HG03097 (cell line): ENCODE data around the gene GAB2.

Source experiments
- ATAC-seq: cut with Tn5 transposase; IDR thresholded peaks from one replicate; pipeline ENCODE4 v1.9.1; 2021; ENCODE audit not compliant: unreplicated experiment, low FRiP score

Gene GAB2

DNA sequence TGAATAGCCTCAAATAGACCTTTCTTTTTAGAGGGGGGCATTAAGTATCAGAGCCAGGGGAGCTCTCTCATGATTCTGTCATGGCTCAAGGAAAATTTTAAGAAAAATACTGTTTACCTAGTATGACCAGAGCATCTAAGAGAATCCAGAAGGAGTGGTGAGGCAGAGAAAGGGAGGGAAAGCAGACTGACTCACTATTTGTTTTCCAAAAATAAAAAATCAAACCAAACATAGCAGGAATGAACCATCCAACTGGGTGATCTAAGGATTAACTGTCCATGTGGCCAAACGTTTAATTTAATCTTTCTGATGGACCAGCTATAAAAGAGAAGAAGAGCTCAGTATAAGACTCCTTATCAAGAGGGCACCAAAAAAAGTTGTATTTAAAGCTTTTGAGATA lies 70.8 kb downstream of the GAB2 start:
- no peak for ATAC-seq

DNA sequence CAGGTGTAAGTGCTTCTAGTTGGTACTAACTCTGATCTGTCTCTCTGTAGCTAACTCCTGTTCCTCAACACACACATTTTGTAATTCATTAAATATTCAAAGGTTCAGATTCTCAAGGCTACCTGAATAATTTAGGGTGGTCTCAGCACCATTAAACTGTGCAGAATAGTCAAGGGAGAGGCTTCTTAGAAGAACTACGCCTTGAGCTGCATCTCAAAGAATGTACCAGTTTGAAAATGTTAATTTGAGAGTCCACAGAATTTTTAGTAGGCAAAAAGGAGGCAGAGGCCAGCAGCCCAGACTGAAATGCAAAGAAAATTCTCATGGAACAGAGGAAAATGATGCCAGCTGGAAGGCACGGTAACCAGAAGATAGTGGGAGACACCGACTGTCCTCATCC lies 72.2 kb downstream of the GAB2 start:
- ATAC-seq, result no peak

DNA sequence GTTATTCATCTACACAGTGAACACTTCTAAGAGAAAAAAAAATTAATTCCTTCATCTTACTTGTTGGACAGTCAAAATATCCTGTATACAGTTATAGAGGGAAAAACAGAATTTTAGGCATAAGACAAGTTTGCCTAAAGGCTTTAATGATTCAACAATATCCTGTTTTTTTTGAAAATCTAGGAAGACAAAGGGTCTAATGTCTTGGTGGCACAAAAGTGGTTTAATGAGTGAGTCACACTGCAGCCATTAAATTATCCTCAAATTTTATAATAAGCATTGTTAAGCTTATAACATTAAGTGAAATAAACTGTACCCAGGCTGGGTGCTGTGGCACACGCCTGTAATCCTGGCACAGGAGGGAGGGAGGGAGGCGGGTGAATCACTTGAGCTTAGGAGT lies 72.9 kb downstream of the GAB2 start:
- ATAC-seq, result no peak

DNA sequence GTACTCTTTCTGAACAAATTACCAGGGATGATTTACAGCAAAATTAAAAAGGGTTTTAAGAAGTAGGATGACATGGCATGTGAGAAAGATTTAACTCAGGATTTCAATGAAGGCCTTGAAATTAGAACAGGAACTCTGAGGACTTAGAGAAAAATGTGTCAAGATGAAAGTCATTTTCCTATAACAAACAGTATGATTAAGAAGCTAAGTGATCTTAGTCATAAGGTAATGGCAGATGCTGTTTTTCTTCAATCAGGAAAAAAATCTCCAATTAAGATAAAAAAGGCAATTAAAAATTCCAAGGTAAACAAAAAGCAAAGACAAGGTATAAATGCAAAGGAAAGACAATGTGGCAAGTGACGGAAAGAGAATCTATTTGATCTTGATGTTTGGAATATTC lies 73.5 kb downstream of the GAB2 start:
- ATAC-seq, result no peak

DNA sequence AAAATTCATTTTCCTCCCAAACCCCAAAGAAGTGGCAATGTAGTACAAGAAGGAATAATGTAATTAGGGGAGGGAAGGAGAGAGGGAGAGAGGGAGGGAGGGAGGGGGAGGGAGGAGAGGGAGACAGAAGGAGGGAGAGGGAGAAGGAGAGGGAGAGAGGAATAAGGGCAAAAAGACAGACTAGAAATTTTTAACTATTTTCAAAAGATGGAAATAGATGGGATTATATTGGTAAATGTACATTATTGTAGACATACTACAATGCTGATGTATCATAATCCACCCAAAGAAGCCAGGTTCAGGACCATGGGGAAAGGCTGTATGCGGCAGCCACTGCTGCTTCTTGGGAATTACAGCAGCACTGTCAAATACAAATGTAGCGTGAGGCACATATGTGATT lies 74.3 kb downstream of the GAB2 start:
- ATAC-seq, result no peak

DNA sequence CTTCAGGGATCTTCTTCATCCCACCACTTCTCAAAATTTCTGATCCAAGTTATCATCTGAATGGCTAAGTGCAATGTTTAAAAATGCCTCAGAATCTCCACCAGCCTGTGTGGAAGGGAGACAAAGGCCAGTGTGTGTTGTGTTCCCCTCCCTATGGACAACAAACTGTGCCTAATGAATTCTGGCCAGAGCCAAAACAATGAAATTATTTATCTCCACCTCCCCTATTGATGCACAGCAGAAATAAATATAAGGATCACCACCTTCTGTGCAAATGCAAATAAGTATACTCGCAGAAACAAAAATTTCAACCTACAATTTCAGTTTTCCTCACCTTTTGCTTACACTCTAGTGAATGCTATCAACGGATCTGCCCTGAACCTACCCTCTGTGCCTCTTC lies 75.8 kb downstream of the GAB2 start:
- no peak for ATAC-seq

DNA sequence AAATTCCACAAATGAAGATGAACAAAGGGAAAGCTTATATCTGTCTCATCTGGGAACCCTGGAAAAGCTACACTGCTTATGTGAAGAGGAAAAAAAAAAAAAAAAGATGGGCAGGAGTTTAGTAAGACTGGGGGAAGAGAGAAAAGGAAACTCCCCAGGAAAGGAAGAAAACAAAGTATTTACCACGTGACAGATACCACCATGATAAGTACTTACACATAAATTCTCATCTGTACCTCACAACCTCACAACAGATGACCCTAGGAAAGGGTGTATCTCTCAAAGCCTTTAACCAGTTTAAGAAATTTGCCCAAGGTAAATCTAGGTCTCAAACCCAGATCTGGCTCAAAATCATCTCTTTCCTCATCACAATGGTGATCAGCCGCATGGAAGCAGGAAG lies 77.1 kb downstream of the GAB2 start:
- no peak for ATAC-seq

DNA sequence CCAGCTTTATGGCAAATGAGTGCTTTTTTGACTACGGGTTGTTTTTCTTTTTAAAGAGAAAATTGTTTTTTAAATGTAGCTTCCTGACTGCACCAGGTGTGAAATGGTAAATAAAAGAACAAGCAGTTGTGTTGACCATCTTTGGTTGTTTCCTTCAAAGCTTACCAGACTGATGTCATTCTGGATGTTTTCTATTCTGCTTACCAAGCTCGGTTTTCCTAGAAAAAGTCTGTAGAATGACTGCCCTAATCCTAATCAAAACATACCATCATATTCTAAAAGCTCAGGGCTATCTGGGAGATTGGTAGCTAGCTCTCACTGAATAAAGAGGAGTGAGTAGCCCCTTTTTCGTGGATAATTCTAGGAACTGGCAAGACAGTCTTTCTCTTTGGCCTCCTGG lies 77.7 kb downstream of the GAB2 start:
- ATAC-seq, result no peak

DNA sequence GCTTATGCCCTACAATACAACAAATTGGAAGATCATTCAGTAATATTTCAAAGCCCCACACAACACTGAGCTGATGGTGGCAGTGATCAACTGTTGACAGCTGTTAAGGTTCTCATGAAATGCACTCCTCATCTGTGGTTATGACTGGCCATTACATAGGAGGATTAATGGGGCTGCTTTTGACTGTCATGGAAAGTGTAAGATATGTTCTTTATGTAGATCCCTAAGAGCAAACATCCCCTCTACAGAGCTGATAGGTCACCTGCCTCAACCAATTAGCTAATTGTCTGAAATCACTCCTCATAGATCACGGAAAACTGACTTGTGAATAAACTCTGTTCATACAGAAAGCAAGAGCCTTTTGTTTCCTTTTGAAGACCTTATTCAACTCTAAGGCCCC lies 78.1 kb downstream of the GAB2 start:
- ATAC-seq, result no peak

DNA sequence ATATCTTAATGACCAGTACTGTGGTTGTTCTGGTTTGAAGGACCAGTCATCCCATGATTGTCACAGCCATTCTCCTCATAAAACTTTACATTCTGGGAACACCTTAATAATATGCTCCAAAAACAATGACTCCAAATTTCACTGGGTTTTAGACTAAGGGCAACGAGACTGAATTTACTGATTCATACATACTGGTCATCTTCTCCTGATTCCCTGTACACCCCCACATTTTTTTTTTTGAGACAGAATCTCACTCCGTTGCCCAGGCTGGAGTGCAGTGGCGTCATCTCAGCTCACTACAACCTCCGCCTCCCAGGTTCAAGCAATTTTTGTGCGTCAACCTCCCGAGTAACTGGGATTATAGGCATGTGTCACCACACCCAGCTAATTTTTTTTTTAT lies 78.9 kb downstream of the GAB2 start:
- no peak for ATAC-seq

DNA sequence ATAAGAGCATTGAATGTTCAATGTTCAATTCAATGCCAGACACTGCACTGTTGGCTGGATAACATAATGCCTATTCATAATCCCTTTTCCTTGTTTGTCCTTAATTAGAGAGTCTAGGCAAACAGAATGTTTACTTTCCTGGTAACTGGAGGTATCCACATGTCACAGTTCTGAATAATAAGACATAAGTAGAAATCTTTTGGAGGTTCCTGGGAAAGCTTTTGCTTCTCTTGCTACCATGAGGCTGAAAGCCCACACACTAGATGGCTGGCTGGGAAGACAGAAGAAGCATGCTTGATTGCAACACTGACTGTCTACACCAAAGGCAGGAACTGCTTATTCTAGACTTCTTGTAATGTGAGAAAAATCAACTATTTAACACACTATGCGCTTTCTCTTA lies 79.5 kb downstream of the GAB2 start:
- ATAC-seq, result no peak

DNA sequence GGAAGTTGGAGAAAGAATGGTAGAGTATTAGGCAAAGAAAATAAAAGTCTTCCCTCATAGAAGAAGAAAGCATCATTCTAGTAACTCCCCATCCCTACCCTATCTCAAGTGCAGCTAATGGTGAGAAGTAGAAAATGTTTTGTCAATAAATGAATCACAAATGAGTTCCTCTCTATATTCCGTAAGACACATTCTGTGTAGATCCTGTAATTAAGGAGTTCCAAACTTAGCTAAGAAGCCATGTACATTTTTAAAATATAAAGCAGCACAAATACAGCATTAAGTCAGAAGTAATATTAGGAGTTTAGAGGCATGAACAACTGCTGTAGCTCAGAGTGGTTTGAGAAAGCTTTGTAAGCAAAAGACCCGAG lies 80.1 kb downstream of the GAB2 start:
- ATAC-seq, result no peak

DNA sequence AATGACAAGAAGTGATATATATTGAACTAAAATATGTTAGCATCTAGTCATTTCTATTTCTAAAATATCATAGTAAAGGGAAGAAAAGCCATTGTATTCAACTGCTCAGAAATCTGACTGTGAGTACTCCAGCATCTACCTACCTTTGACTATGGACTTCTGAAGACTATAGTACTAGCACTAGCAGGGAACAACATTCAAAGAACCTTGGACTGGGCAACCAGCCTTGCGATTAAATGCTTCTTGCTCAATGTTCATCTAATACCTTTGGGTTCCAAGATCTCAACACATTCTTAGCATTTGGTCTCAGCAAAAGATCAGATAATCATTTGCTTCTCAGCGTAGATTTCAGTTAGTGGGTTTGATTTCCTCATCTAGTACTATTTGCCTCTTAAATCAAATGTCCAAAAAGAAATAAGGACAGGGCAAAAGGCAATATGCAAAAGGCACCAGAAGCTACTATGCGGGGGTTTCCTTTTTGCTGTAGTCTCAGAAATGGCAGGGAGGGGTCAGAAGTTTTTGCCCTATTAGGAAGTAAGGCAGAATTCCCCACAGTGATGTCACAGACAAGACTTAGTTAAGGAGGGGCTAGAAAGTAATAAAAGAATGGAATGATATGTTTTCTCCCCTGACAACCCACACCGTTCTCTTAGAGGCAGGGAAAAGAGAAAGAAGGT lies 80.6 kb downstream of the GAB2 start:
- no peak for ATAC-seq

DNA sequence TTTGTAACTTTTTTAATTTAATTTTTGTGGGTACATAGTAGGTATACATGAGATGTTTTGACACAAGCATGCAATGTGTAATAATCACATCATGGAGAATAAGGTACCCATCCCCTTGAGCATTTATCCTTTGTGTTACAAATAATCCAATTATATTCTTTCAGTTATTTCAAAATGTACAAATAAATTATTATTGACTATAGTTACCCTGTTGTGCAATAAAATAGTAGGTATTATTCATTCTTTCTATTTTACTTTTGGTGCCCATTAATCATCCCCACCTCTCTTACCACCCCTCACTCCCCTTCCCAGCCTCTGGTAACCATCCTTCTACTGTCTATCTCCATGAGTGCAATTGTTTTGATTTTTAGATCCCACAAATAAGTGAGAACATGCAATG lies 83.5 kb downstream of the GAB2 start:
- ATAC-seq, result no peak

DNA sequence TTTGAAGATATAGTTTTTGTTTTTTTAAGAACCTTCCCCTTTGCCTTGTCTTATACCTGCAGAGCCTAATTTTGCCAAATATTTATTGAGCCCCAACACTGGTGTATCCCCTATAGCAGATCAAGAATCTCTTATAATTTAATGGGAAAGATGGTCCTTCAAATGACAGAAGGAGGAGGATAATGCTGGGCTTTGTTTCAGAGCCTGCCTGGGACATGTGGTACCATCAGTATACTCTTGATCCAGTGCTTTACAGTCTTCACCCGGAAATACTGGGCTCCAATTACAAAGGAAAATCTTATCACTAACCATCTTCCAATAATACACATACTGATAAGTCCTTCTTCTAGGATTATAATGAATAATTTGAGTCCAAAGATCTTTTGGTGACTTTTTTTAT lies 84.7 kb downstream of the GAB2 start:
- ATAC-seq, result no peak

DNA sequence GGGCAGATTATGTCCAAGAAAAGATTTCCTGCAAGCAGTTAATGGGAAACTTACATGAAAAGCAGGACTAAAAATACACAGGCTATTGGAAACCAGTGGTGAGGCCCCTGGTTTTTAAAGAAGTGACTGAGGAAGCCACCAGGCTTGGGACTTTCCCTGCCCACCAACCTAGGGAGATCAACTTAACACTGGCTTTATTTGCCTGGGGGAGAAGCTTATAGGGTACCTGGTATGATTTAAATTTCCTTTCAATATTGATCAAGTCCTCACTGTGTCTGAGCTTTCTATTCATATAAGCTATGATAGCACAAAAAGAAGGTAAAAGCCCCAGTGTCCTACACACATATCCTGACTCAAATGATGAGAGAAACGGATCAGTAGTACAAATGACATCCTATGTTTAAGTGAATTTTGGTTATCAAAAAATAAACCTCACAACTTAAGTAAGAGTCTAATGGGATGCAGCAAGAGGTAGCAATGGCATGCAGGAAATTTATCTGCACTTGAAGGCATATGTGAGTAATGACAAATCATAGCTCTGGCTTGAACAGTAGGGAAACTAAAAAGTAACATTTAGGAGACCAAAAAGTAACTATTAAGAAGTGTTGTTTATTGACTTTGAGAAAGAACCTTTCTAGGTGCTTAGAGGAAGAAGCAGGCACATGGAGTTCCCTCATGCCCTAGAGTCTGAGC lies 85.3 kb downstream of the GAB2 start:
- ATAC-seq, result no peak

DNA sequence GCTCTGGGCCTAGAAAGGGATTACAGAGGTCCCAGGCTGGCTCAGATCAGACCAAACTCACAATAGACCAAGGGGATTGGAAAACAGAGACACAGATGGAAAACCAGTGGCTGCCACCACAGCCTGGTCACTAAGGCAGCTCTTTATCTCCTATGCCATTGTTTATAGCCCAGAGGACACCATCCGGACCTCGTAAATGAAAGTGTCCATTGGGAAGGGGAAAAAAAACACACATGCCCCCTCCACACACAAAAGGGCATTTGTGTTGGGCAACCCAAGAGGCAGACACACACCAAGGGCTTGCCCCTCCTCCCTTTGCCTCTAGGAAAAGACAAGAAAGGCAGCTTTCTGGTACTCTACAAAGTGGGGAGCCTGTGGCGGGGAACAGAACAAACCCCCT lies 85.9 kb downstream of the GAB2 start:
- no peak for ATAC-seq

DNA sequence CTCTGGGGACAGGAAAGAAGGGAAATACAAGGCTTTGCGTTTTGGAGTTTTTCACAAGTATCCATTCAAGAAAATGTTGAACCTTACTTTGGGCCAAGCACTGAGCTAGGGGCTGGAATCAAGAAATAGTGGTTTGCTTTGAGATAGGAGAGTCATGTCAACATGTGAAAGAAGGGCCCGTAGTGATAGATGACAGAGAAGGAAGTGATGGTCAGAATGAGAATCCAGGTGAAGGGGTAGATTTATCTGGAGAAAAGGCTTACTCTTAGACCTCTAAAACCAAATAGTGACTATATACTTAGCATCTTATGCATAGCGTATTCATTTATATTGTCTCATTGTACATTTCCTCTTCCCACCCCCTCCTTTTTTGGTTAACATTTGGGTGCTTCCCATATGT lies 87.3 kb downstream of the GAB2 start:
- ATAC-seq, result no peak

DNA sequence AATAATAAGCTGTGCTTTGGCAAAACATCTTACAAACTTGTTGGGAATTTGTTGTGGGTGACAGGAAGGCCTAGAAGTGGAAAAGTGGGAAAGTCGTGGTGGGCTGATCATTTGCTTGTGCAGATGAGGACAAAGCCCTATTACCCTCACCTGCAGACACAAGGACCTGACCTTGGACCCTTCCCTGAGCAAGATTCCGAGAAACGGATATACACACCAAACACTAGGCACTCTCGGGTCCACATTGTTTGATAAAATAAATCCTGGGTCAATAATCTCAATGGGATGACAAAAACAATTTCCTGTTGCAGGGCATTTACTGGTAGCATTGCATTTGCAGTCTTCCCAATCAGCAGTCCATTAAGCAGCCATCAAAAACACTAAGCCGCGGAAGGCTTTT lies 89.7 kb downstream of the GAB2 start:
- no peak for ATAC-seq

DNA sequence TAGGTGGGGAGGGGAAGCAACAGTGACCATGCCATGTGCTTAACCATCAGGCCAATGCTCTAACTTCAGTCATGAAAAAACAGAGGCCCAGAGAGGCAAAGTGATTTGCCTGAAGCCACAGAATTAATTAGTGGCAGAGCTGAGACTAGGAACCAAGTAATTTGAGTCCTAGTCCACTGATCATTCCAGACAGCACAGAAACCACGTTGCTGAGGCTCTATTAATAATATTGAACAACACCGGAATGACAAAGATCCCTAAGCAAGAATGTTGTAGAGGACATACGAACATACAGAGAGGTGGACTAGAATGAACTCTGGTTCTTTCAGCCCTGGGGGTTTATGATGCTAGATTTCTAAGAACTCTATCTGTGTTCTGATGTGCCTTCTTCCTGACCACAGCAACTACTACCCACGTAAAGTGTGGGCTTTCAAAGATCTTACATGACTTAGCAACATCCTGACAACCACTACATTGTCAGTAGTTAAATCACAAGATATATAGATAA lies 92.3 kb downstream of the GAB2 start:
- no peak for ATAC-seq

DNA sequence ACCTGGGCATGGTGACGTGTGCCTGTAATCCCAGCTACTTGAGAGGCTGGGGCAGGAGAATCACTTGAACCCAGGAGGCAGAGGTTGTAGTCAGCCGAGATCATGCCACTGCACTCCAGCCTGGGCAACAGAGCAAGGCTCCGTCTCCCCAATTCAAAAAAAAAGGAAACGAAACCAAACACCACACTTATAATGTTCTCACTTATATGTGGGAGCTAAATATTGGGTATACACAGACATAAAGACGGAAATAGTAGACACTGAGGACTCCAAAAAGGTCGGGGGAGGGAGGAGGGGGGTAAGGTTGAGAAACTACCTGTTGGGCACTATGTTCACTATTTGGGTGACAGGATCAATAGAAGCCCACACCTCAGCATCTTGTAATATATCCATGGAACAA lies 94.3 kb downstream of the GAB2 start:
- no peak for ATAC-seq

DNA sequence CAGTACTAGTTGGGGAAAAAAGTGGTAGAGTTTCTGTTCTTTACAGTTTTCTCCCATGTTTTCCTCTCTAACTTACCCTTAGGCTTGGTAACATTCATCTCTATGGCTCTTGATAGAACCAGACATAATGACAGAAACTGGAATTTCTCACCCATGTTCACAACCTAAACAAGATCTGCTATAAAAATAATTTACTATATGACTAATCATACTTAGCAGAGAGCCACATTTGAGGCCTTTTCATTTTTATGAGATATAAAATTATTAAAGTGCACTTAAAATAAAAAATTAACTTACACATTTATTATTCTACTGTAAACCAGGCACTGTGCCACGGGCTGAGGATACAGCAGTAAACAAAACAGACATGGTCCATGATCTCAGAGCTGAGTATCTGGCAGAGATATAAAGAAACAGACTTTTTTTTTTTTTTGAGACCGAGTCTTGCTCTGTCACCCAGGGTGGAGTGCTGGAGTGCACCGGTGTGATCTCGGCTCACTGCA lies 98.1 kb downstream of the GAB2 start:
- no peak for ATAC-seq
